ENCODE measurements around the gene NDNF. TPM values are rescaled to one million over a fixed set of nuclear protein-coding genes. Genes with fewer than 3 reads are reported as not detected.

The NDNF gene
- total RNA-seq, 1 donor from 2014 or later: 201 TPM

DNA sequence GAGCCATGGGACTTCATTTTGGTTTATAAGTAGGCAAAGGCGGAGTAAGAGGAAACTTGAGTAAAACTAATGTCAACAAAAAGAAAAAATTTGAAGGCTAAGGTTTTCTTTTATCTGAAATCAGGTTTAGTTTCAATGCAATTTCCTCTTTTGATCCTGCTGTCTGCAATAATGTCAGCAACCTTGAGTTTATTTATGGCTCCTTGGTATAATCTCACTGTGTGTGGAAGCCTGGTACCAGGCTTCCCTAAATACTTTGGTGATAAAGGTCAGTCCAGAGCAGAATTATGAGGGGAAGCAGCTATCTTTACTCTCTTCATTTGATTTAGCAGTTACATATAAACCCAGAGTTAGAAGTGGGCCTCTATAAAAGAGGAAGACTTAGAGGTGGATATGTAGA lies 57.8 kb downstream of the NDNF start:
- Histone ChIP-seq H3K4me3 (no peak overlapping the region), H3K36me3 (no peaks in the 10 kb centered on the region), H3K9me3 (no peaks in the 10 kb centered on the region), H3K4me1 (no peaks in the 10 kb centered on the region), H3K27me3 (no peaks in the 10 kb centered on the region), H3K27ac (no peak overlapping the region)
- intact Hi-C loops (cut with DNase I): no loop called here
- TF ChIP-seq, protein P1, sequence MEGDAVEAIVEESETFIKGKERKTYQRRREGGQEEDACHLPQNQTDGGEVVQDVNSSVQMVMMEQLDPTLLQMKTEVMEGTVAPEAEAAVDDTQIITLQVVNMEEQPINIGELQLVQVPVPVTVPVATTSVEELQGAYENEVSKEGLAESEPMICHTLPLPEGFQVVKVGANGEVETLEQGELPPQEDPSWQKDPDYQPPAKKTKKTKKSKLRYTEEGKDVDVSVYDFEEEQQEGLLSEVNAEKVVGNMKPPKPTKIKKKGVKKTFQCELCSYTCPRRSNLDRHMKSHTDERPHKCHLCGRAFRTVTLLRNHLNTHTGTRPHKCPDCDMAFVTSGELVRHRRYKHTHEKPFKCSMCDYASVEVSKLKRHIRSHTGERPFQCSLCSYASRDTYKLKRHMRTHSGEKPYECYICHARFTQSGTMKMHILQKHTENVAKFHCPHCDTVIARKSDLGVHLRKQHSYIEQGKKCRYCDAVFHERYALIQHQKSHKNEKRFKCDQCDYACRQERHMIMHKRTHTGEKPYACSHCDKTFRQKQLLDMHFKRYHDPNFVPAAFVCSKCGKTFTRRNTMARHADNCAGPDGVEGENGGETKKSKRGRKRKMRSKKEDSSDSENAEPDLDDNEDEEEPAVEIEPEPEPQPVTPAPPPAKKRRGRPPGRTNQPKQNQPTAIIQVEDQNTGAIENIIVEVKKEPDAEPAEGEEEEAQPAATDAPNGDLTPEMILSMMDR (IDR thresholded peaks at IDR 0.05): no peak
- ATAC-seq (no peak), DNase-seq (no peak)

DNA sequence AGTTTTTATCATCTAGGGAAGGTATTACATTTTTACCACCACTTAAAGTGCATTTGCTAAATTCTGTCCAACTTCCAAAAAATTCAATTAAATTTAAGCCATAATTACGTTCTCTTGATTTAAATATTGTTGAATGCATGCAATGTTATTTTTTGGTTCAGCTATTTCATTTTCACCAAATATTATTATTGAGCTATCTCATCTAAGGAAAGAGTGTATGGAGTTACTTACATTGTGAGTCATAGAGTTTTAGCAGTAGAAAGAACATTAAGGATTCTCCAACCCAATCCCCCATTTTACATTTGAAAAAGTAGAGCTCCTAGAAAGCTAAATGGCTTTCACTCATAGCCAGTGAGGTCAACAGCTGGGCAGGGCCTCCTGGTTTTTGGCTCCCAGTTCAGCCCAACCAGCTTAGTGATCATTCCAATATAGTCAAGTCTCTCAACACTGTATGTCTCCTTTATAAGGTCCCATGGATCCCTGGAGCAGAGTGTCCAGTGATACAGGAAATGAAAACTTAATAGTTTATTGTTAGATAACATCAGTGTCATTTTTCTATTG lies 60.5 kb downstream of the NDNF start:
- H3K27me3 ChIP-seq: no peaks in the 10 kb centered on the region
- no peaks in the 10 kb centered on the region for H3K36me3 ChIP-seq
- no peak overlapping the region for H3K27ac ChIP-seq
- TF ChIP-seq, protein P1 (IDR thresholded peaks at IDR 0.05): no peak
- H3K4me3 ChIP-seq: no peak overlapping the region
- ATAC-seq: no peak
- intact Hi-C loops (cut with DNase I): no loop called here
- no peaks in the 10 kb centered on the region for H3K9me3 ChIP-seq
- DNase-seq: no peak
- H3K4me1 ChIP-seq: no peaks in the 10 kb centered on the region

DNA sequence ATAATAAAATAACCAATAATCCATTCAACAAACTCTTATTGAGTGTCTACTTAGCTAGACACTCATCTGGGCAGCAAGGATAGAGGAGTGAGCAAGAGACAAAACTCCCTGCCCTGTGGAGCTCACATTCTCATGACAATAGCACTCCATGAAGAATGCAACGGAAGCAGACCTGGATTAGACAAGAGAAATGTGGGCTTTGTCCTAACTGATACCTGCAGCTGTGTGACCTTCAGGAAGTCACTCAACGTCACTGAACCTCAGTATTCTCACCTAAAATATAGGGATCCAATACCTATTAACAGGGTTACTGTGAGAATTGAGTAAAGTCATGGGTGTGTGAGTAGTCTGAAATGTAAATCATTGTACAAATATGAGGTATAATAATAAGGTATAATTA lies 61.2 kb downstream of the NDNF start:
- DNase-seq (no peak), ATAC-seq (no peak)
- no peaks in the 10 kb centered on the region for H3K4me1 ChIP-seq
- intact Hi-C loops (cut with DNase I): no loop called here
- no peak overlapping the region for H3K4me3 ChIP-seq
- no peaks in the 10 kb centered on the region for H3K9me3 ChIP-seq
- no peak overlapping the region for H3K27ac ChIP-seq
- TF ChIP-seq, protein P1 (IDR thresholded peaks at IDR 0.05): no peak
- H3K27me3 ChIP-seq: no peaks in the 10 kb centered on the region
- H3K36me3 ChIP-seq: no peaks in the 10 kb centered on the region

DNA sequence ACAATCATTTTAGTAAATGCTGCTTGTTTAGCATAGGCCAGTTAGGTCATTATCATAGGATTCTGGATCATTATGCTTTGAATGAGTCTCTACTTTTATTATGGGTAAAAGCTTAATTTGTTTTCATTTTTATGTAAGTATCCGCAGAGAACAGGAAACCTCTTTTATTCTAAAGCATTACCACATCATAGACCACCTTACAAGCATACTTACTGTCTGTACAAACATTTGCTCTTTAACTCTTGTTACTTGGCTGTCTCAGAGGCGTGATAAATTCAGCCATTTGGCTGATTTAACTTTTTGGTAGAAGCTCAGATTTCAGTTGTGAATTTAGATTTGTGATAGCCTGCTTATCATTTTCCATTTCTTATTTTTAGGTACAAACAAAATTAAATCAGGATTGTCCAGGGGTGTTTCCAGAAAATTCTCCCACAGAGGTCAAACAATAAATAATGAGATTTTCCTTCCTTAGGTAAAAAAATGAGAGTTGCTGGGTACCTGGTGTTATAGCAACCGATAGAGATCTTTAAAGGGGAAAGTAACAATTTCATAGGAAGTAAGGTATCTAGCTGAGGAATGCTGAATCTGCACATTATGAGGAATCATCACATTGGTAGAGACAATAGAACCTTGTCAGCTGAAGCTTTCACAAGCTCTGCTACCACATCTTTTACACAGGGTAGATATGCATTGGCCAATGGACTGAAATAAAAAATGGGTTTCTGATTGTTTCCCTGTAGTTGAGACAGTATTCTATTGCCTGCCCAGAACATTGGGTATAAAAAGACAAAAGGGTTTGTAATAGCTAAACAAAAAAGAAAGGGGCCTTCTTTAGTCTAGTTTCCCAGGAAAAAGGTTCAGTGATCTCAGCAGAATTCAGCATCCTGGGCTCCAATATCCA lies 62.5 kb downstream of the NDNF start:
- H3K4me3 ChIP-seq: no peak overlapping the region
- no peaks in the 10 kb centered on the region for H3K27me3 ChIP-seq
- no peak for DNase-seq
- no peaks in the 10 kb centered on the region for H3K9me3 ChIP-seq
- H3K36me3 ChIP-seq: no peaks in the 10 kb centered on the region
- TF ChIP-seq, protein P1 (IDR thresholded peaks at IDR 0.05): no peak
- no peak overlapping the region for H3K27ac ChIP-seq
- no peaks in the 10 kb centered on the region for H3K4me1 ChIP-seq
- ATAC-seq: no peak
- intact Hi-C loops (cut with DNase I): no loop called here

DNA sequence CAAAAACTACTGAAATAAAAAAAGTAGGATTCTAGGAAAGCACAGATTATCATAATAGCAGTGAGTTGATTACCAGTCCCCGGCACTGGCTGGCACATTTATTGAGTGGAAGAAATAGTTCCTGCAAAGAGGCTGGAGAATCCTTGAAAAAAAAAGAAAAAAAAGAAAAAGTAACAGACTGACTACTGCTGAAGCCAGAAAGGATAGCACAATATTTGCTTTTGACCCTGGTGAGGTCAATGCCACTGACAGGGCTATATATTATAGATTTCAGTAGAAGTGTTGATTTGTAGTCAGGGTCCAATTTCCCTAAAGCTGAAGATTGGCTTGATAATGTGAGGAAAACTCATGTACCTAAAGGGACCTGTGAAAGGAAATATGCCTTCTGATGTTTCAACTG lies 64.7 kb downstream of the NDNF start:
- intact Hi-C loops (cut with DNase I): no loop called here
- no peak for DNase-seq
- no peaks in the 10 kb centered on the region for H3K36me3 ChIP-seq
- no peak for ATAC-seq
- no peaks in the 10 kb centered on the region for H3K27me3 ChIP-seq
- TF ChIP-seq, protein P1 (IDR thresholded peaks at IDR 0.05): no peak
- H3K4me1 ChIP-seq: no peaks in the 10 kb centered on the region
- no peaks in the 10 kb centered on the region for H3K9me3 ChIP-seq
- H3K27ac ChIP-seq: no peak overlapping the region
- H3K4me3 ChIP-seq: no peak overlapping the region
